CD4-positive, alpha-beta T cell treated with Interleukin-17A for 1 hour (primary cell): ENCODE data around the gene MIPOL1.
"Not testable (repeated sequence)": the region's sequence is repeated elsewhere in the genome, so short reads cannot be mapped to it uniquely, and the experiment has no call there.

Experiments used
- DNase-seq: peaks from one replicate; pipeline ENCODE4 v3.0.0-alpha.2; 2020

The MIPOL1 gene

GRCh38 chr14:37197421-37198272 is at the start of gene MIPOL1:
MIPOL1 (plus strand) TSS chr14:37197937; CDS start chr14:37247889, 49,952 bp downstream.
- DNase-seq = peak; percentile 21

- DNase-seq = no peak
These were observed 47.3 kb upstream of the MIPOL1 start for GRCh38 chr14:37150414-37150813.

GRCh38 chr14:37153005-37153404 is 44.7 kb upstream of the MIPOL1 start:
- no peak for DNase-seq

- DNase-seq = no peak
These were observed 44.3 kb upstream of the MIPOL1 start for GRCh38 chr14:37153483-37153882.

- no peak for DNase-seq
These were observed 39.8 kb upstream of the MIPOL1 start for GRCh38 chr14:37157987-37158386.

GRCh38 chr14:37162307-37162706 is 35.4 kb upstream of the MIPOL1 start:
- DNase-seq = not testable (repeated sequence)

GRCh38 chr14:37165794-37166193 is 31.9 kb upstream of the MIPOL1 start:
- DNase-seq = no peak

GRCh38 chr14:37167151-37168047 is 30.3 kb upstream of the MIPOL1 start:
- DNase-seq = no peak

GRCh38 chr14:37168721-37169120 is 29.0 kb upstream of the MIPOL1 start:
- DNase-seq = no peak

- no peak for DNase-seq
These were observed 27.5 kb upstream of the MIPOL1 start for GRCh38 chr14:37170237-37170636.

- DNase-seq = no peak
These were observed 26.7 kb upstream of the MIPOL1 start for GRCh38 chr14:37170993-37171392.

GRCh38 chr14:37171678-37172023 is 26.1 kb upstream of the MIPOL1 start:
- DNase-seq = no peak

GRCh38 chr14:37172024-37172869 is 25.5 kb upstream of the MIPOL1 start, which contains the start of gene SLC25A21:
SLC25A21 (minus strand) TSS chr14:37172606.
- no peak for DNase-seq

GRCh38 chr14:37172936-37173614 is 24.7 kb upstream of the MIPOL1 start:
- DNase-seq = no peak

GRCh38 chr14:37179896-37180502 is 17.7 kb upstream of the MIPOL1 start:
- no peak for DNase-seq

- not testable (repeated sequence) for DNase-seq
These were observed 16.9 kb upstream of the MIPOL1 start for GRCh38 chr14:37180886-37181285.

- no peak for DNase-seq
These were observed 16.3 kb upstream of the MIPOL1 start for GRCh38 chr14:37181441-37181840.

GRCh38 chr14:37184520-37184919 is 13.2 kb upstream of the MIPOL1 start:
- not testable (repeated sequence) for DNase-seq

GRCh38 chr14:37185670-37186069 is 12.1 kb upstream of the MIPOL1 start:
- no peak for DNase-seq

- no peak for DNase-seq
These were observed 10.9 kb upstream of the MIPOL1 start for GRCh38 chr14:37186865-37187264.

- DNase-seq = no peak
These were observed 10.4 kb upstream of the MIPOL1 start for GRCh38 chr14:37187294-37187693.
